Thoracic aorta endothelial cell (primary cell): ENCODE measurements around the gene ECE1. TPM values are rescaled to one million over a fixed set of nuclear protein-coding genes. Genes with fewer than 3 reads are reported as not detected.

Source experiments
- total RNA-seq: library from RNA; depleted of rRNA; stranded (reverse); fragments of >200 nt; gene quantifications from 2 replicates; pipeline ENCODE4 v1.2.3, GENCODE V29; 2012

The ECE1 gene
- total RNA-seq: 462 and 530 TPM in 2 replicates

DNA sequence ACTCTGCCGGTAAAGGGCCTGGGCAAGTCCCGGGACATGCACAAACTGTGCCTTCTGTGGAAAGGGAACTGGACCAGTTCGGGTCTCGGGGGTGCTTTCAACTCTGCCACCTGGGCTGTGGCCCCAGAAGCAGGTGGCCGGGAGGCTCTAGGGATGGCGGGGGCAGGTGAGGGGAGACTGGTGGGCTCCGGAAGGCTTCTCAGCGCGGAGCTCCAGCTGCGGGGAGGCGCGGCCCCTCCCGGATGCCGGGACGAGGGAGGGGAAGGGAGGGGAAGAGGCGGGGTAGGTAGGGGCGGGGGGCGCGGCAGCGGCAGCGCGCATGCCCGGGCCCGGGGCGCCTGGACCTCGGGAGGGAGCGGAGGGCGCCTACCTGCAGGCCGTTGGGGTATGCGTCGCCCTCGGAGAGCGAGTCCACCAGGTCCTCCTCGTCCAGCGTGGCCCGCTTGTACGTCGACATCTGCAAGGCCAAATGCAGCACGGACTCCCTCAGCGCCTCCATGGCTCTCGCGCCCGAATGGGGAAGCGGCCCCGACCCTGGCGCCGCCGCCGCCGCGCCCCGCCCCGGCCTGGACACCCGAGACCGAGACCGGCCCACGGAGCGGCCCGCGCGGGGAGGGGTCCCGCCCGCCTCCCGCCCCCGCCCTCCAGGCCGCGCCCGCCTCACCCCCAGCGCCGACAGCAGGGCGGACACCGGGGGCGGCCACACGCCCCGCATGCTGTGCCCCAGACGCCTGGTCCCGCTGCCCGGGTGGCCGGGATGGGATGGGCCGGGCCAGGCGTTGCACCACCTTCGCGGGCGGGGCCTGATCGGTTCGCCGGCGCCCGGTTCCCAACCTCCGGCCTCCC, at the start of gene ECE1:
Gene ECE1, minus strand, starts transcription at position 764 of the 846 bp plus-strand sequence. Its CDS starts 49 bp downstream, at position 715.

DNA sequence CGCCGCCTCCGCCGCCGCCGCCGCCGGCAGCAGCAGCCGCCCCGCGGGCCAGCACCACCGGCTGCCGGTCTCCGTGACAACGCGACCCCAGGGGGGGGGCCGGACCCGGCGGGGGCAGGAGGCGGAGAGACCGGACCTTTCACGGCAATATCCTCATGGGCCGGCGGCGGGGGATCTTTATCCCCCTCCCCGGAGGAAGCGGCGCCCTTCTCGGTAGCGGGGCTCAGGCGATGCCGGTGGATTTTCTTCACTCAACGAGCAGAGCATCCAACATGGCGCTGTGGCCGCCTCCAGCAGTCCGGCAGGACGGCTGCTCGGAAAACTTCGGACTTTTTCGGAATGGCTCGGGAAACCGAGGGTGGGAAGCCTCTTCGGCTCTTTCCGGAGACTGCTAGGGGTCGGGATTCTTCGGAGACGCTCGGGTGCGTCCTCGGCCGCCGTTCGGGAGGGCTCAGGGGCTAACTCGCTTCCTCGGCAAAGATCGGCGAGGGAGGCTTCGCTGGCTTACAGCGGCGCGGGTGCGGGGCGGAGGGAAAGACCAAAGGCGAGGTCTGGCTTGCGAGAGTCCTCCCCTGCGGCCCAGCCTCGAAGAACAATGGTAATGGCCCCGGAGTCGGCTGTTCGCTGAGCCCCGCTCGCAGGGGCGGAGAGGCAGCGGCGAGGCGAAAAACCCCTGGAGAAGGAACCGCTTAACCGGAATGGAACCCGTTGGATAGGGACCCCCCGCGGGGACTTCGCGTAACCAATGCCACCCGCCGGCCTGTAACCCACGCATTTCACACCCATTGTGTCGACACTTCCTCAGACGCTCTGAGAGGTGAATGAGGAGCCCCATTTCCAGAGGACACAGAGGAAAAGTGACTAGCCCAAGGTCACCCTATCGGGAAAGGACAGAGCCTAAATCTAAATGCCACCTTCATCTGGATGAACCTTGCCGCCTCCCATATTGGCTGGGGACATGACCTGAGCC, 113.4 kb downstream of the ECE1 start, which contains the start of gene EIF4G3:
Gene EIF4G3, minus strand, starts transcription at position 312 of the 970 bp plus-strand sequence. CDS start 174,155 bp downstream, outside the sequence.

Other genes with a start within 250 kb of the ECE1 start
- 75.0 and 75.5 TPM in 2 replicates for gene EIF4G3, start 113.6 kb downstream of the ECE1 start, total RNA-seq
- 3.1 and 6.1 TPM in 2 replicates for gene NBPF3, start 149.7 kb upstream of the ECE1 start, total RNA-seq
- gene ALPL, start 219.0 kb upstream of the ECE1 start, total RNA-seq: not detected in 2 replicates